T-helper 2 cell treated with Interferon-gamma antibody and Interleukin-4, amounts not matched to agents 5 μg/mL and 100 μg/mL, for 36 hours (primary cell): ENCODE measurements around the gene LARP4B.
"Not testable (repeated sequence)": the region's sequence is repeated elsewhere in the genome, so short reads cannot be mapped to it uniquely, and the experiment has no call there.

Experiments used
- DNase-seq: peaks from one replicate; pipeline ENCODE4 v3.0.0; 2021; ENCODE audit warnings: low spot score
- H3K27ac Mint-ChIP-seq: one replicate; pipeline ENCODE4 v1.8.0; 2021; ENCODE audit warnings: mild to moderate bottlenecking, mixed read lengths
- H3K27me3 Mint-ChIP-seq: one replicate; pipeline ENCODE4 v1.8.0; 2021; ENCODE audit warnings: low read depth, mixed read lengths
- H3K36me3 Mint-ChIP-seq: one replicate; pipeline ENCODE4 v1.8.0; 2021; ENCODE audit warnings: low read depth, mixed read lengths
- H3K4me1 Mint-ChIP-seq: one replicate; pipeline ENCODE4 v1.8.0; 2021; ENCODE audit warnings: low read depth, mixed read lengths
- H3K4me3 Mint-ChIP-seq: one replicate; pipeline ENCODE4 v1.8.0; 2022; ENCODE audit warnings: mild to moderate bottlenecking, moderate library complexity, mixed read lengths
- H3K9me3 Mint-ChIP-seq: one replicate; pipeline ENCODE4 v1.8.0; 2021; ENCODE audit warnings: mixed read lengths

Gene LARP4B

DNA sequence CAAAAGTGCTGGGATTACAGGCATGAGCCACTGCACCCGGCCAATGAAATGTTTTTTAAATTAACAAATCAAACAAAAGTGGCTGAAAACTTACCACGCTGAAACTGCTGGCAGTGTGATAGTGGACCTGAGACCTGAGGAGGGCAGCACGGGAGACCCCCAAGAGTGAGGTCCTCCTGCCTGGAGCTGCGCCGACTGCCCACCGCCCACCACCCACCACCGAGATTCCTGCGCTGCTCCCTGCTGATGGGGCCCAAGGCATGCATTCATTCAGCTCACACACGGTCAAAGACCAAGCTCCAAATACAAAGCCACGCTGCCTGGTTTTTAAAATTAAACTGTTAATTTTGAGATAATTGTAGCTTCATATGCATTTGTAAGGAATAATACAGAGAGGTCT is 16.4 kb upstream of the LARP4B start:
- Mint-ChIP-seq H3K4me3 (no peak overlapping the region), H3K36me3 (no peaks in the 10 kb centered on the region), H3K4me1 (peaks cover 10% of the 10 kb centered on the region), H3K9me3 (no peaks in the 10 kb centered on the region), H3K27ac (no peak overlapping the region), H3K27me3 (peaks cover 4% of the 10 kb centered on the region)
- no peak for DNase-seq

GRCh38 chr10:947051-947450 is 15.5 kb upstream of the LARP4B start:
- Mint-ChIP-seq H3K4me1 (peaks cover 10% of the 10 kb centered on the region), H3K27ac (no peak overlapping the region)

GRCh38 chr10:945778-946177 is 14.3 kb upstream of the LARP4B start:
- no peak for DNase-seq
- H3K4me3 Mint-ChIP-seq = no peak overlapping the region
- peaks cover 10% of the 10 kb centered on the region for H3K4me1 Mint-ChIP-seq
- no peak overlapping the region for H3K27ac Mint-ChIP-seq
- H3K9me3 Mint-ChIP-seq = no peaks in the 10 kb centered on the region
- H3K27me3 Mint-ChIP-seq = no peaks in the 10 kb centered on the region
- no peaks in the 10 kb centered on the region for H3K36me3 Mint-ChIP-seq

More at GRCh38 chr10:947051-947450, 15.5 kb upstream of the LARP4B start:
- peaks cover 4% of the 10 kb centered on the region for H3K27me3 Mint-ChIP-seq
- no peaks in the 10 kb centered on the region for H3K9me3 Mint-ChIP-seq
- no peak overlapping the region for H3K4me3 Mint-ChIP-seq
- no peaks in the 10 kb centered on the region for H3K36me3 Mint-ChIP-seq
- no peak for DNase-seq

- Mint-ChIP-seq H3K36me3 (no peaks in the 10 kb centered on the region), H3K4me3 (no peak overlapping the region), H3K9me3 (no peaks in the 10 kb centered on the region), H3K4me1 (peaks cover 13% of the 10 kb centered on the region), H3K27ac (peak overlapping the region; percentile 47), H3K27me3 (no peaks in the 10 kb centered on the region)
- no peak for DNase-seq
Observed at GRCh38 chr10:944034-944831, 12.7 kb upstream of the LARP4B start.

DNA sequence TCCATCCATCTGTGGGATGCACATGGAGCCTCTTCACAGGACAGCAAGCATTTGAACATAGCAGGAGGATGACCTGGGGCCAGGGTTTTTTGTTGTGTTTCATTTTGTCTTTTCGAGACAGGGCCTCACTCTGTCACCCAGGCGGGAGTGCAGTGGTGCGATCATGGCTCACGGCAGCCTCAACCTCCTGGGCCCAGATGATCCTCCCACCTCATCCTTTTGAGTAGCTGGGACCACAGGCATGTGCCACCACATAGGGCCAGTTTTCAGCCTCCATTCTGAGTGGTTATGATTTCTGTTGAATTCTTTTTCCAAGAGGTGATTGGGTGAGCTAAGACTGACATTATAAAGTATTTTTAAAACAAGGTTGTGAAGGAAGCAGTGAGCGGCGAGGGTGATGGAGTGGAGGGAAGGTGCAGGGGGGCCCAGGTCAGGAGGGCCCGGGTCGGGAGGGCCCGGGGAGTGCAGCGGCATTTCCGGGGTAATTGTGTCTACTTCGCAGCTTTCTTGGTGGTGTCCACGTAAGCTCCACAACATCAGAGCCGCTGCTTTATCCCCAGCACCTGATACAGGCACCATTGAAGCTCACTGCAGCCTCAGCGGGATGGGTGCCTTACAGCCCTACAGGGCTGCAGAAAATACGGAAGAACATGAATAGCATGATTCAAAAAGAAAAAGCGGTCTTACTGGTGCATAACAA is 12.0 kb upstream of the LARP4B start:
- Mint-ChIP-seq H3K36me3 (no peaks in the 10 kb centered on the region), H3K27ac (no peak overlapping the region), H3K27me3 (no peaks in the 10 kb centered on the region), H3K9me3 (no peaks in the 10 kb centered on the region), H3K4me1 (peaks cover 16% of the 10 kb centered on the region), H3K4me3 (no peak overlapping the region)
- DNase-seq = no peak

GRCh38 chr10:938941-939678 is 7.6 kb upstream of the LARP4B start:
- H3K4me3 Mint-ChIP-seq = no peak overlapping the region
- no peaks in the 10 kb centered on the region for H3K9me3 Mint-ChIP-seq
- H3K4me1 Mint-ChIP-seq = peaks cover 9% of the 10 kb centered on the region
- no peaks in the 10 kb centered on the region for H3K36me3 Mint-ChIP-seq
- H3K27me3 Mint-ChIP-seq = no peaks in the 10 kb centered on the region
- no peak overlapping the region for H3K27ac Mint-ChIP-seq
- no peak for DNase-seq

DNA sequence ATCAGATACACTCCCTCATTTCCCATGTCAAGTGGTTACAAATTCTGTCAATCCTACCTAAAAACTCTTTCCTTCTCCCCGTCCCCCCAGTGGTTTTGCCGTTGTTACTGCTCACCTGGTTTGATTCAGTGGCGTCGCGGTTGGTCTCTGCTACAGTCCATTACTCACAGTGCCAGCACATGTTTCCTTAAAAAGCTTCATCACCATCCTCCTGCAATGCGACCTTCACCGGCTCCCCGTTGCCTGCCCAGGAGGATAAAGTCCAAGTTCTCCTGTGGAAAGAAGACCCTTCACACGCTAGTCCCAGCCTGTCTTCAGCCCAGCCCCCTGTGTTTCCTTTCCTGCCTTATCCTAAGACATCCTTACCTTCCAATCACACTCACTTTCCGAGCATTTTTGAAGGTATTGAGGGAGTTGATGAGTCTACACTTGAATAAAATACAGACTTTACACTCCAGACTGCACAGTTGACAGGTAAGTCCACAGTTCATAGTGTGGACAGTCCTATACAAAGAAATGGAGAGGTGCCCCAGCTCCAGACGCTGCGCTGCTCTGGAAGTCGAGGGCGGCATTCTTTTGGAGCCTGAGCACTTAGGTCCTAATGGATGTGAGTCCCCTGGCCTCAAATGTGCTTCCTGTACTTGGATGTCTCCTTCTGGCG is 3.4 kb upstream of the LARP4B start:
- DNase-seq = no peak
- Mint-ChIP-seq H3K4me1 (peaks cover 18% of the 10 kb centered on the region), H3K27ac (no peak overlapping the region), H3K36me3 (peaks cover 7% of the 10 kb centered on the region), H3K4me3 (no peak overlapping the region), H3K9me3 (no peaks in the 10 kb centered on the region), H3K27me3 (no peaks in the 10 kb centered on the region)

DNA sequence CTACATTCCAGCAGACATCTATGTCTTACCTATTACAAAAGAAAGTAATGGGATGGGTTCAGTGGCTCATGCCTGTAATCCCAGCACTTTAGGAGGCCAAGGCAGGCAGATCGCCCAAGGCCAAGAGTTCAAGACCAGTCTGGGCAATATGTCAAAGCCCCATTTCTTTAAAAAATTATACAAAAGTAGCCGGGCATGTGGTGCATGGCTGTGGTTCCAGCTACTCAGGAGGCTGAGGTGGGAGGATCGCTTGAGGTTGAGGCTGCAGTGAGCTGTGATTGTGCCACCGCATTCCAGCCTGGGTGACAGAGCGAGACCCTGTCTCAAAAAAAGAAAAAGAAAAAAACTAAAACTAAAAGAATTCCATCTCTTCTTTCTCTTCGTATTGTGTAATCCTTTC is 2.7 kb upstream of the LARP4B start:
- Mint-ChIP-seq H3K27ac (peak overlapping the region; percentile 66), H3K4me3 (peak overlapping the region; percentile 40), H3K4me1 (peaks cover 21% of the 10 kb centered on the region)
- not testable (repeated sequence) for H3K27me3 Mint-ChIP-seq, DNase-seq, H3K36me3 Mint-ChIP-seq, H3K9me3 Mint-ChIP-seq

- Mint-ChIP-seq H3K27ac (peak overlapping the region; percentile 86), H3K9me3 (no peaks in the 10 kb centered on the region), H3K4me1 (peaks cover 26% of the 10 kb centered on the region), H3K36me3 (peaks cover 17% of the 10 kb centered on the region), H3K4me3 (peak overlapping the region; percentile 77), H3K27me3 (no peaks in the 10 kb centered on the region)
- no peak for DNase-seq
Observed at GRCh38 chr10:932589-932988, 1.1 kb upstream of the LARP4B start.

DNA sequence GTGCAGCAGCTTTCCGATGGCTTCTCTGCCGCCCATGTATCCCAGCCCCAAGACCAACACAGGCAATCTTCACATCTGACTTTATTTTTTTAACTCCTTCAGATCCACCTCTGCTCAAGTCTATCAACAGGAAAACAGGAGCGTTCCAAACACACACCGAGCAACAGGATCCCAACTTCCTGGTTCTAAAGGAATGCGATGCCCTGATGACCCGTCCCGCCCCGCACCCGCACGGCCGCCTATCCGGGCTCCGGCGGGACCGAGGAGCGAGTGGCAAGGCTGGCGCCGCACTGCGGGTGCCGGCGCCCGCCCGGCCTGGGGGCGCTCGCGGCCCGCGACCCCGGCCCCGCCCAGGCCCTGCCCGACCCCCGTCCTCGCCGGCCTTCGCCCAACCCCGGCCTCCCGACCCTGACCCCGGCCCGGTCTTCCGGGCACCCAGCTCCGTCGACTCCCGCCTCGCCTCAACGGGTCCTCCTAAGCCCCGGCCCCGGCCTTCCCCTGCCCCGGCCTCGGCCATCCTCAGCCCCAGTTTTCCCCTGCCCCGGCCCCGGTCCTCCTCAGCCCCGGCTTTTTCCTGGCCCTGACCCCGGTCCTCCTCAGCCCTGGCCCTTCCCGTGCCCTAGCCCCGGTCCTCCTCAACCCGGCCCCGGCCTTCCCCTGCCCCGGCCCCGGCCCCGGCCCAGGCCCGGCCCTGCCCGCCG is 730 bp downstream of the LARP4B start:
- H3K9me3 Mint-ChIP-seq = no peaks in the 10 kb centered on the region
- peaks cover 37% of the 10 kb centered on the region for H3K4me1 Mint-ChIP-seq
- H3K27ac Mint-ChIP-seq = peak overlapping the region; percentile 94
- no peaks in the 10 kb centered on the region for H3K27me3 Mint-ChIP-seq
- peak; percentile 25 for DNase-seq
- H3K4me3 Mint-ChIP-seq = peak overlapping the region; percentile 93
- H3K36me3 Mint-ChIP-seq = peaks cover 29% of the 10 kb centered on the region

DNA sequence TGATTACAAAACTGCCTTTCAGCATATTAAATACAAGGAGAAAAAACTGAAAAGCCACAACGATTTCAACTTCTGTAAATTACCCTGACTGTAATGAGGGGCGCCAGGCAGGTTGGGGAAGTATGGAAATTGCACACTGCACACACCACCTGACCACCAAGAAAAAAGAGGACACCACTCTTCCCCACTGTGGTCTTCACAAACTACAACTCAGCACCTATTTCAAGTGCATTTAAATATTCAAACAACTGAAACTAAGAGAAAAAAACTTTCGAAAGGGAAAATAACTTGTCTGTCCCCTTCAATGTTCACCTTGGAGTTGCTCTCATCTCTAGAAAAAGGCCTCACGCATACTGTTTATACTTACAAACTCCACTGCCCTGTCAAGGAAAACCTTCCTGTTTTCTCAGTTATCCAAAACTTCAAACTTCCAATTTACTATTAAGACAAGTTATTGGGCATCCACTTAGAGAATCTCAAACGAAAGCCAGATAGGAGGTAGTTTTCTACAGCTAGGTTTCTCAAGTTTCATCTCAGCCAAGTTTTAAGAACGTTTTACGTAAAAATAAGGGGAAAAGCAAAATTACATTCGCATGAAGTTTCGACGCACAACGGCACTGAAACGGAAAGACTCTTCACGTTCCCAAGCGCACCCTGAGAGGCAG is 1.4 kb downstream of the LARP4B start:
- H3K27ac Mint-ChIP-seq = peak overlapping the region; percentile 94
- H3K9me3 Mint-ChIP-seq = no peaks in the 10 kb centered on the region
- peaks cover 30% of the 10 kb centered on the region for H3K36me3 Mint-ChIP-seq
- peak overlapping the region; percentile 93 for H3K4me3 Mint-ChIP-seq
- peaks cover 37% of the 10 kb centered on the region for H3K4me1 Mint-ChIP-seq
- DNase-seq = no peak
- H3K27me3 Mint-ChIP-seq = no peaks in the 10 kb centered on the region

DNA sequence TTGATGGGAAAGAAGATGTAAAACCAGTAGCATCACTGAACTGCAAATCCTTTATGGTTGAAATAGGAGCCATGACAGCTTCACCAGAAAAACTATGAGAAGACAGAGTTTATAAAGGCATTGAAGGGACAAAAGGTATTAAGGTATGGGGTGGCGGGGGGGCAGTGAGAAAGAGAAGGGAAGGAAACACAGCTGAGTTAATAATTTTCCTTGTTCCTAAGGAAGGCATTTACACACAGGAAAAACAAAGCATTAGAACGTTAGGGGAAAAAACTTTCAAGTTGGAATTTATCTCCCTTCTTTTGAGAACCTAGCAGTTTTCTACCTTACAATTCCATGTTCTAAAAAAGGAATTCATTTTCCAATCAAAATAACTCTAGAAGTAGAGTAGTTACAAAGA is 4.4 kb downstream of the LARP4B start:
- Mint-ChIP-seq H3K9me3 (no peaks in the 10 kb centered on the region), H3K4me1 (peaks cover 39% of the 10 kb centered on the region), H3K4me3 (peak overlapping the region; percentile 12), H3K27me3 (no peaks in the 10 kb centered on the region), H3K36me3 (peaks cover 38% of the 10 kb centered on the region), H3K27ac (no peak overlapping the region)
- no peak for DNase-seq
